Upper lobe of right lung (tissue), 1 donor: Measurements from ENCODE around the gene TMTC4. TPM values are rescaled to one million over a fixed set of nuclear protein-coding genes. Genes with fewer than 3 reads are reported as not detected.

Source experiments
- ATAC-seq: fragments of 200-7000 bp; cut with Tn5 transposase; one replicate; pipeline ENCODE4 v1.9.1; 2020; ENCODE audit warnings: mild to moderate bottlenecking, moderate library complexity
- DNase-seq: peaks from one replicate; pipeline ENCODE4 v3.0.0-alpha.2; 2020
- H3K27ac ChIP-seq: fragments of 200-600 bp; one replicate; pipeline ENCODE4 v1.8.0; 2022
- H3K27me3 ChIP-seq: fragments of 200-600 bp; one replicate; pipeline ENCODE4 v1.8.0; 2022; ENCODE audit warnings: mild to moderate bottlenecking
- H3K36me3 ChIP-seq: fragments of 200-600 bp; one replicate; pipeline ENCODE4 v1.8.0; 2022
- H3K4me1 ChIP-seq: fragments of 200-600 bp; one replicate; pipeline ENCODE4 v1.8.0; 2022
- H3K4me3 ChIP-seq: fragments of 200-600 bp; one replicate; pipeline ENCODE4 v1.8.0; 2022; ENCODE audit warnings: mild to moderate bottlenecking
- H3K9me3 ChIP-seq: fragments of 200-600 bp; one replicate; pipeline ENCODE4 v1.8.0; 2022
- CTCF ChIP-seq: fragments of 200-600 bp; IDR thresholded peaks from one replicate; pipeline ENCODE4 v1.8.0; 2022; ENCODE audit warnings: antibody characterized with exemption
- intact Hi-C: fragments of 100-400 bp; cut with DNase I; formaldehyde crosslinking; loops from one replicate; pipeline ENCODE4 v1.11.0; 2022
- total RNA-seq: library from RNA; stranded (reverse); fragmentation: NEBNext Ultra II Directional; extraction: Animal tissue kit (Norgen Biotek cat#: 25700); gene quantifications from one replicate; pipeline ENCODE4 v1.2.1, GENCODE V29; 2021
- donor health status: DM: no; HTN: yes; CAD: no; lungs with severe emphysema.

The TMTC4 gene
- total RNA-seq, 1 donor from 2014 or later: 17.5 TPM

DNA sequence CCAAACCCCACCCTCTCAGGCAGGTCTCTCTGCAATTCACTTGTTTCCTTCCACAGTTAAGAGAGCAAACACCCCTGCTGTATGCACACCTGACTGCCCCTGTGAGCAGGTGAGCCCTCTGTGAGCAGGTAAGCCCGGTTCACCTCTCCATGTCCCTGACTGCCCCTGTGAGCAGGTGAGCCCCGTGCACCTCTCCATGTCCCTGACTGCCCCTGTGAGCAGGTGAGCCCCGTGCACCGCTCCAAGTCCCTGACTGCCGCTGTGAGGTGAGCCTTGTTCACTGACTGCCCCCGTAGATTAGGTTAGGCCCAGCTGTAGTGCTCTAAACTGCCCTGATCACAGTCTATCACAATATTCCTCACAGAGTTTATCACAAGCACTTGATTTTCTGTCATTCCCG lies 29.2 kb downstream of the TMTC4 start:
- no peaks in the 10 kb centered on the region for H3K27me3 ChIP-seq
- peak; percentile 27 for ATAC-seq
- H3K4me3 ChIP-seq: no peak overlapping the region
- H3K36me3 ChIP-seq: peaks cover 12% of the 10 kb centered on the region
- no peaks in the 10 kb centered on the region for H3K9me3 ChIP-seq
- H3K4me1 ChIP-seq: no peaks in the 10 kb centered on the region
- intact Hi-C loops: no loop called here
- H3K27ac ChIP-seq: no peak overlapping the region
- no peak for DNase-seq
- TF ChIP-seq CTCF: no peak

DNA sequence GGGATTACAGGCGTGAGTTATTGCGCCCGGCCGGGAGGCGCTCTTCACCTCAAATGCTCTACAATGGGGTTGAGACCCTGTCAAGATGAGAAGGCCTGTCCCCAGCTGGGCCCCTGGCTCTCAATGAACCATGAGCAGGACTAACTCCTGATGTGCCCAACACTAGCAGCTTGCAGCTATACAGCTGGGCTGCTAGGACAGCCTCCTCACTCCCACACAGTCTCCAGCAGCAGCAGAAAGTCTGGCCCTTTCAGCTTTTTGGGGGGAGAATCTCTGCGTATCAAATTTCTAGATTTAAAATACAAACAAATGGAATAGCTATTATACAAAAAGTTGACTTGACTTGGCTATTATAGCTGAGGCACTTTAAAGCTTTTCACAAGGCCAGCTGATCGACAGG lies 30.2 kb downstream of the TMTC4 start:
- Histone ChIP-seq H3K36me3 (peaks cover 12% of the 10 kb centered on the region), H3K9me3 (no peaks in the 10 kb centered on the region), H3K4me1 (no peaks in the 10 kb centered on the region), H3K27me3 (no peaks in the 10 kb centered on the region), H3K27ac (no peak overlapping the region), H3K4me3 (no peak overlapping the region)
- ATAC-seq (no peak), DNase-seq (no peak)
- no peak for TF ChIP-seq CTCF
- intact Hi-C loops: no loop called here

DNA sequence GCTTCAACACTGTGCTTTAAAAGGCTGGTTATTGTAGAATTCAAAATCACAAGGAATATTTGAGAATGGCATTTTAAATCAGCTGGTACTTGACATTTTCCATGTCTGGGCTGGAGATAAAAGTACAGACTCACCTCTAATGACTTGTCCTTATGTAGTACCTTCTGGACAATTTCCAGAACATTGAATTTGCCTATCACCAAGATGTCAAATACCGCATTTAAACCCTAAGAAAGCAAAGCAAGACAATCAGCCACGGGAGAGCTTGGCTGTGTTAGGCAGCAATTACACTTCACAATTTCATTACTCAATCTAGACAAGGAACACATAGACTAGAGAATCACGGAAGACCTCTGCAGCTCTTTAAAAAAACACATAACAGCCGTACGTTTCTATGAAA lies 36.8 kb downstream of the TMTC4 start:
- Histone ChIP-seq H3K36me3 (peaks cover 52% of the 10 kb centered on the region), H3K4me1 (no peaks in the 10 kb centered on the region), H3K9me3 (no peaks in the 10 kb centered on the region), H3K27me3 (no peaks in the 10 kb centered on the region), H3K4me3 (no peak overlapping the region), H3K27ac (no peak overlapping the region)
- ATAC-seq (no peak), DNase-seq (no peak)
- intact Hi-C loops: no loop called here
- no peak for TF ChIP-seq CTCF

DNA sequence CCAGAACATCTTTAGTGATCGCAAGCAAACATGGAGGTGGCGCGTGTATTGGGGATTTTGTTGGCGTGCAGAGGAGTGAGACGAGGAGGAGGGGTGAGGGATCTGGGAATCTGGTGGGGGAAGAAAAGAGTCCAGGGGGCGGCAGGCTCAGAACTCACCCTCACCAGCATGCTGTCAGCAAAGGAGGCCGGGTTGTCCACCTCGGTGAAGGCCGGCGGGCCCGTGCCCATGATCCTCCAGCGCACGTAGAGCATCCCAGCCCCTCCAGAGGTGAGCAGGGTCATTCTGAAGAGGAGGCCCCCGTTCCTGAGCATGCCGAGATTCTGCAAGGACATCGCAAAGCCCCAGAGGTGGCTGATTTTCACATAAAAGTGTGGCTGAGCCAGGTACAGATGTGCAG lies 37.2 kb downstream of the TMTC4 start:
- Histone ChIP-seq H3K4me1 (no peaks in the 10 kb centered on the region), H3K27ac (no peak overlapping the region), H3K36me3 (peaks cover 52% of the 10 kb centered on the region), H3K4me3 (no peak overlapping the region), H3K27me3 (no peaks in the 10 kb centered on the region), H3K9me3 (no peaks in the 10 kb centered on the region)
- ATAC-seq (no peak), DNase-seq (no peak)
- intact Hi-C loops: no loop called here
- no peak for TF ChIP-seq CTCF

DNA sequence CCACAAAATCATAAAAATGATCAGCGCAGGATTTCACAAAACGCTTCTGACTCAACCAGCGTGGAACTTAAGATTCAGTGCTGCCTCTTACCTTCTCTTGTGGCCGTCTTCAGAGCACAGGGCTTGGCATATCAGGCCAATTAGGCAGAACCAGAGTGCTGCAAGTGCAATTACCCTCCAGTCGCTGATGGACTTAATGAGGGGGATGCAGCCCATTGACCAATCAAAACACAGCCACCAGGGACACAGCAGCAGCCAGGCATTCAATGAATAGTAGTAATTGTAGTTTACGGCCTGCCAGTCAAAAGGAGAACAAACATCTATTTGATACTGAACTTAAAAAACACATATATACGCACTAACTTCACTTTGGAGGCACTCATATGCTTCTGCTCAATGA lies 38.2 kb downstream of the TMTC4 start:
- no peak overlapping the region for H3K4me3 ChIP-seq
- DNase-seq: no peak
- H3K9me3 ChIP-seq: no peaks in the 10 kb centered on the region
- TF ChIP-seq CTCF: no peak
- H3K27me3 ChIP-seq: no peaks in the 10 kb centered on the region
- ATAC-seq: no peak
- intact Hi-C loops: no loop called here
- H3K27ac ChIP-seq: no peak overlapping the region
- peaks cover 47% of the 10 kb centered on the region for H3K36me3 ChIP-seq
- no peaks in the 10 kb centered on the region for H3K4me1 ChIP-seq

DNA sequence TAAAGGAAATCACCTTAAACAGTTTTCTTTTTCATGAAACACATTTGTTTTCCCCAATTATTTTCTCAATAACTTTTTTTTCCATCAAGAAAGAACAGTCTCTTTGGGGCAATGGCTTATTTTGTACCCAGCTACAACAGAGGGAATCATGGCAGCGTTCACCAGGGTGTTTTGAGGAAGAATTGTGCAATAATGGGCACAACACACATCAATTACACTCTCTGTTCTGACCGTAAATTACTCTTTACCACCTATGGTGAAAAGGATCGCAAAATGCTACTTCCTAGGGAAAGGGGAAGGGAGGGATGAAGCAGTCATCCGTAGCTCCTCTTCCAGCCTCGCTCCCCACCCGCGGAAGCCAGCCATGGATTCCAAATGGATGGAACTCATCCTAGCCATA lies 38.6 kb downstream of the TMTC4 start:
- intact Hi-C loops: no loop called here
- no peaks in the 10 kb centered on the region for H3K27me3 ChIP-seq
- H3K9me3 ChIP-seq: no peaks in the 10 kb centered on the region
- no peak for TF ChIP-seq CTCF
- no peak overlapping the region for H3K27ac ChIP-seq
- H3K4me1 ChIP-seq: no peaks in the 10 kb centered on the region
- DNase-seq: no peak
- peaks cover 48% of the 10 kb centered on the region for H3K36me3 ChIP-seq
- no peak for ATAC-seq
- no peak overlapping the region for H3K4me3 ChIP-seq
